DMS 273 (cell line): ENCODE measurements around the gene GLS2.
"Not testable (repeated sequence)": the region's sequence is repeated elsewhere in the genome, so short reads cannot be mapped to it uniquely, and the experiment has no call there.

Experiments
- DNase-seq: peaks from one replicate; lab custom pipeline; 2025; ENCODE audit not compliant: unreplicated experiment; lab: John Stamatoyannopoulos, UW

Gene GLS2

DNA sequence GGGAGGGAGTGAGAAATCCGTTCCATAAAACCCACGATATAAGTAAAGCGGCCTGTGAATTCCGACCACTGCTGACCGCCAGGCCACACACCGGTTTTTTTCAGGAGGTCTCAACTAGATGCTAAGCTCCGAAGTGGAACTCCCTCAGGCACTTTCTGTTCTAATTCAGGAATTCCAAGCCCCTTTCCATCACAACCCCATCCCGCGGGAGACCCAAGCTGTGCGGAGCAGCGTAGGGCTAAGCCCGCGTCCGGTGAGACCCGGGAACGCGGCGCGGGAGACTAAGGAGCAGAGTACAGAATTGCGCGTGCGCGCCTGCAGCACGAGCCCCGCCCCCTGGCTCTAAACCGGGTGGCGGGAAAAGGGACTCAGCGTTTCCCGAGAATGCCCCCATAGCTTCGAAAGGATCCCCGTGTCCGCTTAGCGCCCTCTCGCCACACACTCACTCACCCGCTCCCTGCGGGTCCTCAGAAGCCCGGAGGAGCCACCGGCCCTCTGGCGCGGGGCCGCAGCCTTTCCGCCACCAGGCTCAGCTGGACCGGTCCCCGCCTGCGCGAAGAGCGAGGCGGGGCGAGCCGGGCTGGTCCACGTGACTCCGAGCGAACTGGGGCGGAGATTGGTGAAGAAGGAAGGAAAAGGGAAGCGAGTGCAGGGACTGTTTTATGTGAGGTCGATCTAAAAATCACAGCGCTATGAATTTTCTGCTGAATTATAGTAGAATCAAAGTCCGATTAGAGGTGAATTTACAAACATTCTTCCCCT, 38.9 kb downstream of the GLS2 start, which contains the start of gene TIMELESS:
TIMELESS (minus strand) TSS at position 567 of the 762 bp plus-strand sequence. CDS start 15,256 bp downstream, outside the sequence.
- peak; percentile 95 for DNase-seq

GRCh38 chr12:56443208-56443607, 44.8 kb downstream of the GLS2 start:
- DNase-seq = not testable (repeated sequence)

GRCh38 chr12:56437430-56438176, 50.4 kb downstream of the GLS2 start:
- peak; percentile 27 for DNase-seq

- no peak for DNase-seq
These were observed 53.1 kb downstream of the GLS2 start for GRCh38 chr12:56434828-56435227.

GRCh38 chr12:56431850-56432249, 56.1 kb downstream of the GLS2 start:
- DNase-seq = no peak

DNA sequence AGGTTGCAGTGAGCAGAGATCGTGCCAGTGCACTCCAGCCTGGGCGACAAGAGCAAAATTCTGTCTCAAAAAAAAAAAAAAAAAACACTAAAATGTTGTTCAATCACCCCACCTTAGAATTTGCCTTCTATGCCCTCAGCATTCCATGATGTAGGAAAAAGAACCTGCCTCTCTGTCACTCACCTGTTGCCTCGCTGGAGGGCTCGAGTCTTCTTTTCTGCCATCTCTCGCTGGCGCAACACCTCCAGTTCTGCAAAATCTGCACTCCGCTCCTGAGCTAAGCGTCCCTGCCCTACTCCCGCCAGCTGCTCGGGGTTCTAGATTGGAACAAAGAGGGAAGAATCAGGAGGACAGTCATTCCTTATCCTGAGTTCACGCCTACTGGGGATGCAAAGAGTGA, 56.7 kb downstream of the GLS2 start:
- DNase-seq = no peak

GRCh38 chr12:56425940-56426438, 62.0 kb downstream of the GLS2 start:
- no peak for DNase-seq

DNA sequence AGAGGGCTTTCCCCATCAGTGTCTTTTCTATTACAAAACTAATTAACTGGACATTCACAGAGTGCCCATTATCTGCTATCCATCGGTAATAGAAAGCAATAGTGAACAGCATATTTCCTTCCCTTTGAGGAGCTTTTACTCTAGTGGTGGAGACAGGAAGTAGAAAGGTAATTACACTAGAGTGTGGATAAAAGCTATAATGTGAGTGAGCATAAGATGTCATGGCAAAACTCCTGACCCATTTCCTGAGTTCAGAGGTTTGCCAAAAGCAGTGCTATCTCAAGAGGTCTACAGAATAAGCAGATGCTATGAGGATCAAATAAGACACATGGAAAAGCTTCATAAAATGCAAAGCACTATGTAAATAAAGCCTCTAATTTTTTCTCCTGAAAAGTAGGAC, 62.8 kb downstream of the GLS2 start:
- DNase-seq = no peak
